Left renal cortex interstitium (tissue), 4 donors: ENCODE results near the gene PNLIPRP3. TPM values are rescaled to one million over a fixed set of nuclear protein-coding genes. Genes with fewer than 3 reads are reported as not detected.
"Not testable (repeated sequence)": the region's sequence is repeated elsewhere in the genome, so short reads cannot be mapped to it uniquely, and the experiment has no call there.

Source experiments
- DNase-seq, 4 donors: peaks; one replicate each; pipeline ENCODE4 v3.0.0-alpha.2; 2013; ENCODE audit warnings: low read depth in 4 of 4, low spot score in 2 of 4, missing footprints in 1 of 4
- polyA plus RNA-seq, 4 donors: library from polyadenylated mRNA; unstranded; fragments of 120-200 nt; gene quantifications; one replicate each; pipeline ENCODE4 v1.2.1, GENCODE V29; 2013; ENCODE audit not compliant: insufficient read length in 4 of 4

PNLIPRP3 gene
- polyA plus RNA-seq: not detected

- no peak for DNase-seq
Observed at GRCh38 chr10:116427671-116428070, at the start of gene PNLIPRP3. Gene PNLIPRP3 (plus strand): TSS chr10:116427847. CDS start chr10:116428013, 166 bp downstream.

DNA sequence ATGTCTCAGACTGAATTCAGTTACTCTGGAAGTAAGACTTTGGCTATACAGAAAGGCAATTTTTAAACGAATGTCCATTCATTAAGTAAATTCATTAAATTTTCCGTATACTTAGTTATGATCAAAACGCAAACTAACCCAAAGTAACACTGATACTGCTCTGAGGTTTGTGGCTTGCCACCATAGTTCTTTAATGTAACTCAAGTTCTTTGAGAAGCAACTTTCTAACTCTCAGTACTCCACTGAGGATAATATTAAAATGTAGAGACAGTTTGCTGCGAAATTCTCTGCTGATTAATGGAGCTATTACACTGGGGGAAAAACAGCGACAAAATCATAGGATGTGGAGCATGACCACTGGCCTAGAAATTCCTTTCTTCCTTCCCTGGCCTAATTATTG lies 45.4 kb upstream of the PNLIPRP3 start:
- DNase-seq: no peak

GRCh38 chr10:116385311-116385710 lies 42.3 kb upstream of the PNLIPRP3 start:
- DNase-seq: no peak

DNA sequence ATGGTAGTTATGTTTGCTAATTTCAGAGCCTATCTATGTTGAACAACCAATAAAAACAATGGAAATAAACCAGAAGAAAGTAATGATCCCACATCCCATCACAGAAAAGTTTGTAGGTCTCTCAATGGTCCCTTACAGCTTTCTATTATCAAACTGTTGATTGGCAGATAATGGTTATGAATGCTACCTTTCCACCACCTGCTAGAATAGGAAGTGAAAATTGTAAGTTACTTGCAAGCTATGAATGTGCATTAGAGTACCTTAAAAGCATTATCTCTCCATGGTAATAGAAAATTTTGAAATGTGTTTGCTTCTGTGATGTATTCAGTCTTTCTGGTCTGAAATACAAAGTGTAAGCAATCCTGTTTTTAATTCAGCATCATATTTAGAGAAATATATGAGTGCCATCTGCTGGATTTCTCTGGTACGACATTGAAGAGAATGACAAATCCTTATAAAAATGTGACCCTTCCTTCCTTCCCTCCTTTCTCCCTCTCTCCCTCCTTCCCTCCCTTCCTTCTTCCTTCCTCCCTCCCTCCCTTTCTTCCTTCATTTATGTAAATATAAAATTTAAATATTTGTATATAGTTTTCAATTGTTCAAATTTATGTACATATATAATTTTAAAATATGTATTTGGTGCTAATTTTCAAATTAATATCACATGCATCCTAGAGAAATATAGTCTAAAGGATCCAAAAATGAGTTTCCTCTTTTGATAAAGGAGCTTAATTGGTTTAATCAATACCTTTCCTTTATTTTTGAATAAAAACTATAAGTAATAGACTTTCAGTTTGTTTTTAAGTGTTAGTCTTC lies 41.4 kb upstream of the PNLIPRP3 start:
- DNase-seq: peak in 2 of 4 donors; percentile 13 to 34

- DNase-seq: not testable (repeated sequence)
Observed at GRCh38 chr10:116393246-116393831, 34.3 kb upstream of the PNLIPRP3 start.

DNA sequence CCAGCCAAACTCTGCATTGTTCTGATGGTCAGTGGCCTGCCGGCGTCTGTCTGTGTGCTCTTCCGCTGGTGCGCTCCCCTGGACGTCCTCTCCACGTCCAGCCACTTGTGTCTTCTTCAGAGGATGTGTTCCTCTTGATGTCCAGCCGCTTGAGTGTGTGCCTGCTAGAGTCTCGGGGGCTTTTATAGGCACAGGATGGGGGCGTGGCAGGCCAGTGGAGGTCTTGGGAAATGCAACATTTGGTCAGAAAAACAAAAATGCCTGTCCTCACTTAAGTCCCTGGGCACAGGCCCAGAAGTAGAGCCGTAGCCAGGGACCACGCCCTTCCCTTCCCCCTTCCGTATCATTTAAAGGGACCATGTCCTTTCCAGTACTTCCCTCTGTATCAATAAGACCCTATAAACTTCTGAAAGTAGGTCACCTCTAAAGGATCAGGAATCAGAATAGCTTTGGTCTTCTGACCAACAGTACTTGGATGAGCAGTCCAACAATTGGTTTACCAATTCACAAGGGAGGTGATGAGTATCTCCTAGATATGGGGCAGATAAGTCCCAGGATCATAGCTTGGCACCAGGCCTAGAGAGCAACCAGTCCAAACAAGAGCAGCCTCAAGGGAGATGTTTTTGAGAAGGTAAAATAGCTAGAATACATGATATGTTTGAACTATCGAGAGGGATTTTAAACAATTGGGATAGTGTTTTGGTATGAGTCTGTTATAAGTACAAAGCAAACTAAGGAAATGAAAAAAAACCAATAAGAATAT lies 32.2 kb upstream of the PNLIPRP3 start:
- no peak for DNase-seq

DNA sequence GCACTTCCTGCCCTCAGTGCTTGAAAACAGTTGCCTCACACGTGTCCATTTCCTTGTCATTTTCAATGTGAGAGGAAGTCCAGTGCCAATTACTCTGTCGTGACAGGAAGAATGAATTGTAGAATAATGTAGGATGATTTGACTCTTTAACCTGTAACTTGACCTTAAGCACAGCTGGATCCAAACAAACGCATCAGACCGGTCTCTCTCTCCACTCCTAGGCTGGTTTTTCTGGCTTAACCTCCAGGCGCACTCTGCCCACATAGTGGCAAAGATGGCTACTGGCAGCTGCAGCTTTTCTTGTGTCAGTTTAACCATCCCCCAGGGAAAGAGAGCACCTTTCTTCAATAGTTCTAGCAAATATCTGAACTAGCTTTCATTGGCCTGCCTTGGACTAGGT lies 29.4 kb upstream of the PNLIPRP3 start:
- no peak for DNase-seq

GRCh38 chr10:116402858-116403257 lies 24.8 kb upstream of the PNLIPRP3 start:
- DNase-seq: no peak

DNA sequence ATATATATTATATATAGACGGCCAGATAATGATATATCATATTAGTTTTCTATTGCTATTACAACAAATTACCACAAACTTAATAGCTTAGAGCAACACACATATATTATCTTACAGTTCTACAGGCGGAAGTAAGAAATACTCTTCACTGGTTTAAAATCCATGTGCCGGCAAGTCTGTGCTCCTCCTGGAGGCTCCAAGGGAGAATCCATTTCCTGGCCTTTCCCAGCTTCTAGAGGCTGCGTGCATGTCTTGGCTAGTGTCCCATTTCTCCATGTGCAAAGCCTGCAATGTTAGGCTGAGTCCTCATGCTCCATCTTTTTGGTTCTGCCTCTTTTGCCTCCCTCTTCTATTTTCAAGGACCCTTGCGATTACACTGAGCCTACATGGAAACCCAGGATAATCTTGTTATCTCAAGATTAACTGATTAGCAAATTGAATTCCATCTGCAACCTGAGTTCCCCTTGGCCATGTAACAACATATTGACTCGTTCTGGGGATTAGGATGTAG lies 23.9 kb upstream of the PNLIPRP3 start:
- no peak for DNase-seq

DNA sequence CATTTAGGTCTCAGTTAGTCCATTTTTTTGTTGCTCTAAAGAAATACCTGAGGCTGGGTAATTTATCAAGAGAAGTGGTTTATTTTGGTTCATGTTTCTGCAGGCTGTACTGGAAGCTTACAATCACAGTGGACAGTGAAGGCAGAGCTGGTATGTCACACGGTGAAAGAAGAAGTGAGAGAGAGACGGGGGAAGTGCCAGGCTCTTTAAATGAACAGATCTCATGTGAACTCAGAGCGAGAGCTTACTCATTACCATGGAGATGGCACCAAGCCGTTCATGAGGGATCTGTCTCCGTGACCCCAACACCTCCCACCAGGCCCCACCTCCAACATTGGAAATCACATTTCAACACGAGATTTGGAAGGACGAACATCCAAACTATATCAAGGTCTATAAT lies 18.9 kb upstream of the PNLIPRP3 start:
- peak in 1 of 4 donors; percentile 7 for DNase-seq

DNA sequence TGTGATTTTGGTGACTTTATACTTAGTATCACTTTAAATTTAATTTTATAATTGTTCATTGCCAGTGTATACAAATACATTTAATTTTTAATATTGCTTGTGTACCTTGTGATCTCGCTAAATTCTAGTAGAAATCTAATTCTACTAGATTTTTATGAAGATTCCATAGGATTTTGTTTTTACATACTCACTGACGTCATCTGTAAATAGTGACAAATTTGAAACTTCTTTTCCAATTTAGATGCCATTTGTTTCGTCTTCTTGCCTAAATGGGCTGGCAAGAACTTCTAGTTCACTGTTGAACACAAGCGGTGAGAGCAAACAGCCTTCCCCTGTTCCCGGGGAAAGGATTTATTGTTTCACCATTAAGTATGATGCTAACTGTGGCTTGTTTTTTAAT lies 17.3 kb upstream of the PNLIPRP3 start:
- DNase-seq: no peak

- DNase-seq: no peak
Observed at GRCh38 chr10:116417821-116418220, 9.8 kb upstream of the PNLIPRP3 start.

DNA sequence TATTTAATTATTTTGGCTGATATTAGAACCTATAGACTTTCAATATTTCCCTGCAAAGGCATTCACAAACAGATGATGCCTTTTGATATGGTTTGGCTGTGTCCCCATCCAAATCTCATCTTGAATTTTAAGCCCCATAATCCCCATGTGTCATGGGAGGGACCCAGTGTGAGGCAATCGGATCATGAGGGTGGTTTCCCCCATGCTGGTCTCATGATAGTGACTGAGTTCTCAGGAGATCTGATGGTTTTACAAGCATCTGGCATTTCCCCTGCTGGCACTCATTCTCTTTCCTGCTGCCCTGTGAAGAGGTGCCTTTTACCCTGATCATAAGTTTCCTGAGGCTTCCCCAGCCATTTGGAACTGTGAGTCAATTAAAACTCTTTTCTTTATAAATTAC lies 9.3 kb upstream of the PNLIPRP3 start:
- no peak for DNase-seq

- DNase-seq: no peak
Observed at GRCh38 chr10:116421815-116422214, 5.8 kb upstream of the PNLIPRP3 start.

GRCh38 chr10:116429288-116429977 lies 1.8 kb downstream of the PNLIPRP3 start:
- DNase-seq: no peak

GRCh38 chr10:116430288-116430687 lies 2.6 kb downstream of the PNLIPRP3 start:
- DNase-seq: no peak

GRCh38 chr10:116431598-116431997 lies 4.0 kb downstream of the PNLIPRP3 start:
- DNase-seq: no peak

DNA sequence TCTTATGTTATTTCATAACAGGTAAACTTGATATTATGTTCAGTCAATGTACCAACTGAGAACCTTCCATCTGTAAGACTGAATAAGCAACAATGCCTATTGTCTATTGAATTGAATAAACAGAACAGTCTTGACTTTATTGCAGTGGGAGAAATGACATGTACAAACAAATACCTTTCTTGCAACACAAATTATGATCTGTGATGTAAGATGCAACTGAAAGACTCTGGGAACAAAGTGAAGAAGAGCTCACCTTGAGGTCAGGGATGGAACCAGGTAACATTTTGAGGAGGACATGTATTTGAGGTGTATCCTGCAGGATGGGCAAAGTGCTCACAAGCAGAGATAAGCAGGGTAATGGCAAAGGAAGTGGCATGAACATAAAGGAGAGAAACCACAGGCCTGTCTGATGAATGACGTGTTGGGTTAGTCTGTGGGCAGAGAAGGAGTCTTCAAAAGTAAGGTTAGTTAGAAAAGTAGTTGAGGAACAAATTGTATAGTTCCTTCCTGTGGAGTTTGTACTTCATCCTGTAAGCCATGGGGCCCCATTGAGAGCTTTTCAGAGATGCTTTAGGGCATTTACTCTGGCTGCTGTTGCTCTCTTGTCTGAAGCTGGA lies 9.5 kb downstream of the PNLIPRP3 start:
- no peak for DNase-seq

DNA sequence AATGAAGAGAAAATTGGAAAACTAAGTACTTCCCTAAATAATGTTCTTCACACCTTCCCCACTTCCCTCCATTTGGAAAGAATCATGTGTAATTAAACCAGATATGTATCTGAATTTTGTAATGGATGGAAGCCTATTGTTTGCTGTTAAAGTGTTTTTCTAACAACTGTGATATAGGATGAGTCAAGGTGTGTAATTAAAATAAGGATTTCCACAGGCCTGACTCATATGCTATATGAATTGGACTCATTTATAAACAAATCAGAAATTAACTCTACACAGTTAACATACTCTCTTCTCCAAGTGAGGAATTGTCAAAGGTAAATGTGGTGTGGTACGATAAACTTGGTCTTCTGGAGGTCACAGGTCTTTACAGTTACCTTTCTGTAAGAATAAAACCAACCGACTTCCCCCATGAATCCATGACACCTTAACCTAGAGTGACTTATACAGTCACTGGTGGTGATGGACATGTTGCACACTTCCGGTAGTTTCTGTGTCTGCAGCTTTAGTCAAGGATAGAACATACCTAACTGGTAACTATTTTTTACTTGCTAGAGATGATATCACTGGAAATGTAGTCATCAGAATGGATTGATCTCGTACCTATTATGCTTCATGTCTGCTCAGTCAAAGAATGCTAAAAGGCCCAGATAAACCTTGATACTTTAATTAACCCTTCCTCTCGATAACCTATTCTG lies 12.8 kb downstream of the PNLIPRP3 start:
- DNase-seq: no peak
